Osteoblast (primary cell): ENCODE data around the gene TFIP11. TPM values are rescaled to one million over a fixed set of nuclear protein-coding genes. Genes with fewer than 3 reads are reported as not detected.

Experiments
- DNase-seq: peaks from one replicate; pipeline ENCODE4 v3.0.0; 2011; ENCODE audit warnings: low spot score, mixed read lengths; ENCODE audit not compliant: insufficient read length; ENCODE audit errors: missing footprints
- H2AFZ ChIP-seq: 2 replicates; pipeline ENCODE4 v1.6.0; 2011; ENCODE audit warnings: mild to moderate bottlenecking, low read length
- H3K27ac ChIP-seq: 2 replicates; pipeline ENCODE4 v1.5.1; 2011; ENCODE audit warnings: mild to moderate bottlenecking, low read depth, low read length, moderate library complexity
- H3K27me3 ChIP-seq: 2 replicates; pipeline ENCODE4 v1.6.0; 2012; ENCODE audit warnings: mild to moderate bottlenecking, control low read depth, inconsistent platforms, low read length, moderate library complexity; ENCODE audit not compliant: insufficient read depth
- H3K36me3 ChIP-seq: 2 replicates; pipeline ENCODE4 v1.5.1; 2011; ENCODE audit warnings: mild to moderate bottlenecking, low read length, control low read depth, moderate library complexity; ENCODE audit not compliant: insufficient read depth
- H3K4me1 ChIP-seq: 2 replicates; pipeline ENCODE4 v1.5.1; 2011; ENCODE audit warnings: mild to moderate bottlenecking, low read length, control low read depth, moderate library complexity; ENCODE audit not compliant: insufficient read depth
- H3K4me2 ChIP-seq: 2 replicates; pipeline ENCODE4 v1.6.0; 2011; ENCODE audit warnings: mild to moderate bottlenecking, low read length; ENCODE audit not compliant: insufficient read depth
- H3K4me3 ChIP-seq: fragments of 200-600 bp; sonication (generic); 3 replicates; pipeline ENCODE4 v1.5.1; 2012; ENCODE audit warnings: mild to moderate bottlenecking, low read length, inconsistent platforms; ENCODE audit not compliant: insufficient read depth
- H3K79me2 ChIP-seq: 2 replicates; pipeline ENCODE4 v1.6.0; 2012; ENCODE audit warnings: mild to moderate bottlenecking, low read length, control low read depth, inconsistent platforms; ENCODE audit not compliant: insufficient read depth
- H3K9me3 ChIP-seq: 2 replicates; pipeline ENCODE4 v1.5.1; 2011; ENCODE audit warnings: low read depth, low read length, control low read depth
- H4K20me1 ChIP-seq: 2 replicates; pipeline ENCODE4 v1.6.0; 2012; ENCODE audit warnings: mild to moderate bottlenecking, low read length, control low read depth; ENCODE audit not compliant: insufficient read depth
- CTCF ChIP-seq: IDR thresholded peaks from 2 replicates; pipeline ENCODE4 v1.5.1; 2011; ENCODE audit warnings: mild to moderate bottlenecking, low read depth, low read length, moderate library complexity; ENCODE audit errors: extremely low read depth
- small RNA-seq: library from RNA; depleted of rRNA; stranded (forward); fragments of <200 nt; gene quantifications from one replicate; pipeline ENCODE3, GENCODE V24; 2012
- total RNA-seq: library from RNA; depleted of rRNA; stranded (reverse); fragments of >200 nt; gene quantifications from 2 replicates; pipeline ENCODE4 v1.2.3, GENCODE V29; 2012

Gene TFIP11
- total RNA-seq, 1 donor, result 34.7 TPM

DNA sequence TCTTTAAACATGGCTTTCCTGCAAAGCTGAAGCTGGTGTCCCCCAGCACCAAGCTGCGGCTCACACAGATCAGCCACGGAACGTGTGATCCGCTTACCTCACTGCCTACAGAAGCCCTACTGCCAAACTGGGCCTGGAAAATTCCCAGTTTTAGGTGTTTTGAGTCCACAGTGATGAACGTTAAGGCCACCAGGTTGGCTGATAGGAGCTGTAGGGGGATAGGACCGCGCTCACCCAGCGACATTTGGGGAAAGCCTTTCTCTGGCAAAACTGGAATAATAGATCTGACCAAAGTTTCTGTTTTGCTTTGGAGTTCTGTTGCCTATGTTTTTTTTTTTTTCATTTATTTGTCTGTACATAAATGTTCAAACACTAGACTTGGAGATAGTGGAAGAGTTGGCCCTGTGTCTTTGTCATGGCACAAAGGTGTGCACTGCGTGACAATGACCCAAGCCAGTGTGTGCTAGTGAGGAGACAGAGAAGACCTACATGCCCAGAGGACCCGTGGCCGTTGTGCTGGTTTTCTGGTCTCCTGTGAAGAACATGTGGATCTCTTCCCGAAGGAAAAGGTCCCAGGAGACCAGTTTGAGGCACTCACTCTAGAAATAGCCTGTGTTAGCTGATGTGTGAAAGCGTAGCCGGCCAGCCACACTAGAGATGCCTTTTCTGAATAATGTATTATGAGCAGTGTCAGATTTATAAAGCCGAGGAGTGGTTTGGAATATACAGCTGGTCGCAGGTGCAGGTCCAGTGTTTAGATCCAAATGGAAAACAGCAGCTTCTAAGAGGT lies 68.2 kb downstream of the TFIP11 start:
- H3K27ac ChIP-seq, result no peak overlapping the region
- no peaks in the 10 kb centered on the region for H3K27me3 ChIP-seq
- no peak for DNase-seq

GRCh38 chr22:26442086-26442756 lies 70.1 kb downstream of the TFIP11 start:
- H2AFZ ChIP-seq, result no peak overlapping the region
- H4K20me1 ChIP-seq, result no peaks in the 10 kb centered on the region
- no peaks in the 10 kb centered on the region for H3K27me3 ChIP-seq
- no peaks in the 10 kb centered on the region for H3K79me2 ChIP-seq
- H3K4me2 ChIP-seq, result no peak overlapping the region
- H3K4me1 ChIP-seq, result no peaks in the 10 kb centered on the region
- no peaks in the 10 kb centered on the region for H3K36me3 ChIP-seq
- H3K27ac ChIP-seq, result no peak overlapping the region
- no peak overlapping the region for H3K4me3 ChIP-seq
- DNase-seq, result no peak
- H3K9me3 ChIP-seq, result no peaks in the 10 kb centered on the region
- TF ChIP-seq CTCF, result no peak

More for the DNA sequence above, 68.2 kb downstream of the TFIP11 start:
- H4K20me1 ChIP-seq, result no peaks in the 10 kb centered on the region
- no peaks in the 10 kb centered on the region for H3K79me2 ChIP-seq
- no peaks in the 10 kb centered on the region for H3K4me1 ChIP-seq
- H3K9me3 ChIP-seq, result no peaks in the 10 kb centered on the region
- H3K4me3 ChIP-seq, result no peak overlapping the region
- no peak for TF ChIP-seq CTCF
- no peaks in the 10 kb centered on the region for H3K36me3 ChIP-seq
- H2AFZ ChIP-seq, result no peak overlapping the region
- H3K4me2 ChIP-seq, result no peak overlapping the region

Small RNA genes within 50 kb of the gene (small RNA-seq; reads per million reads assigned to genes)
- 18.2 reads per million, percentile 94 among the genes with 10 or more reads in this experiment for gene MIR548J

Other genes starting within 250 kb of the TFIP11 start
- gene ASPHD2, start 83.2 kb downstream of the TFIP11 start, total RNA-seq, result 3.2 and 6.2 TPM in 2 replicates
- gene HPS4, start 28.7 kb downstream of the TFIP11 start, total RNA-seq, result 47.4 and 47.7 TPM in 2 replicates
- 9.7 and 11.2 TPM in 2 replicates for gene SRRD, start 28.6 kb downstream of the TFIP11 start, total RNA-seq
- 98.4 and 100 TPM in 2 replicates for gene TPST2, start 77.7 kb upstream of the TFIP11 start, total RNA-seq
- not detected in 2 replicates for gene CRYBB1, start 105.6 kb upstream of the TFIP11 start, total RNA-seq
- not detected in 2 replicates for gene CRYBA4, start 109.5 kb upstream of the TFIP11 start, total RNA-seq
- 1.8 TPM in 2 replicates for gene MIAT, start 145.1 kb upstream of the TFIP11 start, total RNA-seq